ENCODE data around the gene IL1RAPL1. TPM values are rescaled to one million over a fixed set of nuclear protein-coding genes. Genes with fewer than 3 reads are reported as not detected.

IL1RAPL1 gene
- total RNA-seq, 3 donors from 2014 or later: not detected

- no peak for ATAC-seq
- H3K9me3 Mint-ChIP-seq: no peaks in the 10 kb centered on the region
- H3K27me3 Mint-ChIP-seq (ENCODE audit: low read depth): no peaks in the 10 kb centered on the region
- no peaks in the 10 kb centered on the region for H3K36me3 Mint-ChIP-seq (ENCODE audit: insufficient read depth)
- H3K4me3 Mint-ChIP-seq: no peak overlapping the region
- DNase-seq: no peak
- H3K4me1 Mint-ChIP-seq (ENCODE audit: low read depth): no peaks in the 10 kb centered on the region
Observed at GRCh38 chrX:29419774-29420553, 832.7 kb downstream of the IL1RAPL1 start.

- DNase-seq: no peak
- H3K27me3 Mint-ChIP-seq (ENCODE audit: low read depth): no peaks in the 10 kb centered on the region
- H3K4me3 Mint-ChIP-seq: no peak overlapping the region
- no peaks in the 10 kb centered on the region for H3K36me3 Mint-ChIP-seq (ENCODE audit: insufficient read depth)
- no peaks in the 10 kb centered on the region for H3K4me1 Mint-ChIP-seq (ENCODE audit: low read depth)
- ATAC-seq: no peak
- H3K9me3 Mint-ChIP-seq: no peaks in the 10 kb centered on the region
Observed at GRCh38 chrX:29422034-29422433, 834.8 kb downstream of the IL1RAPL1 start.

GRCh38 chrX:29431895-29432294 is 844.6 kb downstream of the IL1RAPL1 start:
- no peaks in the 10 kb centered on the region for H3K36me3 Mint-ChIP-seq (ENCODE audit: insufficient read depth)

GRCh38 chrX:29432534-29432933 is 845.3 kb downstream of the IL1RAPL1 start:
- Mint-ChIP-seq H3K36me3 (ENCODE audit: insufficient read depth) (no peaks in the 10 kb centered on the region), H3K4me1 (ENCODE audit: low read depth) (no peaks in the 10 kb centered on the region), H3K4me3 (no peak overlapping the region)

More at GRCh38 chrX:29431895-29432294, 844.6 kb downstream of the IL1RAPL1 start:
- ATAC-seq (no peak), DNase-seq (no peak)
- Mint-ChIP-seq H3K27me3 (ENCODE audit: low read depth) (no peaks in the 10 kb centered on the region), H3K4me1 (ENCODE audit: low read depth) (no peaks in the 10 kb centered on the region), H3K4me3 (no peak overlapping the region), H3K9me3 (no peaks in the 10 kb centered on the region)

GRCh38 chrX:29434939-29435338 is 847.7 kb downstream of the IL1RAPL1 start:
- no peaks in the 10 kb centered on the region for H3K36me3 Mint-ChIP-seq (ENCODE audit: insufficient read depth)
- H3K9me3 Mint-ChIP-seq: peaks cover 3% of the 10 kb centered on the region
- H3K27me3 Mint-ChIP-seq (ENCODE audit: low read depth): no peaks in the 10 kb centered on the region
- DNase-seq: no peak
- ATAC-seq: no peak
- H3K4me1 Mint-ChIP-seq (ENCODE audit: low read depth): no peaks in the 10 kb centered on the region
- no peak overlapping the region for H3K4me3 Mint-ChIP-seq

More at GRCh38 chrX:29432534-29432933, 845.3 kb downstream of the IL1RAPL1 start:
- no peak for ATAC-seq
- no peaks in the 10 kb centered on the region for H3K27me3 Mint-ChIP-seq (ENCODE audit: low read depth)
- DNase-seq: no peak
- no peaks in the 10 kb centered on the region for H3K9me3 Mint-ChIP-seq

- H3K4me3 Mint-ChIP-seq: no peak overlapping the region
- DNase-seq (no peak), ATAC-seq (no peak)
- no peaks in the 10 kb centered on the region for H3K4me1 Mint-ChIP-seq (ENCODE audit: low read depth)
- no peaks in the 10 kb centered on the region for H3K36me3 Mint-ChIP-seq (ENCODE audit: insufficient read depth)
- no peaks in the 10 kb centered on the region for H3K27me3 Mint-ChIP-seq (ENCODE audit: low read depth)
- peaks cover 3% of the 10 kb centered on the region for H3K9me3 Mint-ChIP-seq
Observed at GRCh38 chrX:29435396-29435795, 848.1 kb downstream of the IL1RAPL1 start.

- H3K36me3 Mint-ChIP-seq (ENCODE audit: insufficient read depth): no peaks in the 10 kb centered on the region
- no peaks in the 10 kb centered on the region for H3K27me3 Mint-ChIP-seq (ENCODE audit: low read depth)
- H3K4me3 Mint-ChIP-seq: no peak overlapping the region
- no peaks in the 10 kb centered on the region for H3K4me1 Mint-ChIP-seq (ENCODE audit: low read depth)
- DNase-seq: no peak
- H3K9me3 Mint-ChIP-seq: no peaks in the 10 kb centered on the region
- ATAC-seq: no peak
Observed at GRCh38 chrX:29447867-29448266, 860.6 kb downstream of the IL1RAPL1 start.

- no peaks in the 10 kb centered on the region for H3K27me3 Mint-ChIP-seq (ENCODE audit: low read depth)
- no peaks in the 10 kb centered on the region for H3K36me3 Mint-ChIP-seq (ENCODE audit: insufficient read depth)
- no peak for ATAC-seq
- DNase-seq: no peak
- no peaks in the 10 kb centered on the region for H3K9me3 Mint-ChIP-seq
- H3K4me1 Mint-ChIP-seq (ENCODE audit: low read depth): no peaks in the 10 kb centered on the region
- no peak overlapping the region for H3K4me3 Mint-ChIP-seq
Observed at GRCh38 chrX:29453333-29453732, 866.1 kb downstream of the IL1RAPL1 start.

- no peaks in the 10 kb centered on the region for H3K4me1 Mint-ChIP-seq (ENCODE audit: low read depth)
- no peak overlapping the region for H3K4me3 Mint-ChIP-seq
- H3K36me3 Mint-ChIP-seq (ENCODE audit: insufficient read depth): no peaks in the 10 kb centered on the region
- DNase-seq (no peak), ATAC-seq (no peak)
- no peaks in the 10 kb centered on the region for H3K27me3 Mint-ChIP-seq (ENCODE audit: low read depth)
- H3K9me3 Mint-ChIP-seq: no peaks in the 10 kb centered on the region
Observed at GRCh38 chrX:29455702-29456101, 868.5 kb downstream of the IL1RAPL1 start.

GRCh38 chrX:29461039-29461438 is 873.8 kb downstream of the IL1RAPL1 start:
- Mint-ChIP-seq H3K4me1 (ENCODE audit: low read depth) (no peaks in the 10 kb centered on the region), H3K36me3 (ENCODE audit: insufficient read depth) (no peaks in the 10 kb centered on the region), H3K9me3 (no peaks in the 10 kb centered on the region), H3K4me3 (no peak overlapping the region), H3K27me3 (ENCODE audit: low read depth) (no peaks in the 10 kb centered on the region)
- DNase-seq: no peak
- ATAC-seq: no peak

- no peak for ATAC-seq
- H3K9me3 Mint-ChIP-seq: no peaks in the 10 kb centered on the region
- no peak overlapping the region for H3K4me3 Mint-ChIP-seq
- H3K36me3 Mint-ChIP-seq (ENCODE audit: insufficient read depth): no peaks in the 10 kb centered on the region
- DNase-seq: no peak
- H3K27me3 Mint-ChIP-seq (ENCODE audit: low read depth): no peaks in the 10 kb centered on the region
- no peaks in the 10 kb centered on the region for H3K4me1 Mint-ChIP-seq (ENCODE audit: low read depth)
Observed at GRCh38 chrX:29466456-29466855, 879.2 kb downstream of the IL1RAPL1 start.

- Mint-ChIP-seq H3K27me3 (ENCODE audit: low read depth) (no peaks in the 10 kb centered on the region), H3K36me3 (ENCODE audit: insufficient read depth) (no peaks in the 10 kb centered on the region), H3K9me3 (no peaks in the 10 kb centered on the region), H3K4me3 (no peak overlapping the region), H3K4me1 (ENCODE audit: low read depth) (no peaks in the 10 kb centered on the region)
- DNase-seq (no peak), ATAC-seq (no peak)
Observed at GRCh38 chrX:29468911-29469494, 881.8 kb downstream of the IL1RAPL1 start.

- H3K9me3 Mint-ChIP-seq: no peaks in the 10 kb centered on the region
- ATAC-seq (no peak), DNase-seq (no peak)
- no peak overlapping the region for H3K4me3 Mint-ChIP-seq
- H3K4me1 Mint-ChIP-seq (ENCODE audit: low read depth): no peaks in the 10 kb centered on the region
- H3K27me3 Mint-ChIP-seq (ENCODE audit: low read depth): no peaks in the 10 kb centered on the region
- no peaks in the 10 kb centered on the region for H3K36me3 Mint-ChIP-seq (ENCODE audit: insufficient read depth)
Observed at GRCh38 chrX:29470030-29470429, 882.8 kb downstream of the IL1RAPL1 start.

GRCh38 chrX:29471829-29472228 is 884.6 kb downstream of the IL1RAPL1 start:
- no peak overlapping the region for H3K4me3 Mint-ChIP-seq
- H3K36me3 Mint-ChIP-seq (ENCODE audit: insufficient read depth): no peaks in the 10 kb centered on the region
- ATAC-seq: no peak
- no peaks in the 10 kb centered on the region for H3K9me3 Mint-ChIP-seq
- H3K27me3 Mint-ChIP-seq (ENCODE audit: low read depth): no peaks in the 10 kb centered on the region
- DNase-seq: no peak
- no peaks in the 10 kb centered on the region for H3K4me1 Mint-ChIP-seq (ENCODE audit: low read depth)

GRCh38 chrX:29477878-29478277 is 890.6 kb downstream of the IL1RAPL1 start:
- no peak overlapping the region for H3K4me3 Mint-ChIP-seq
- H3K36me3 Mint-ChIP-seq (ENCODE audit: insufficient read depth): no peaks in the 10 kb centered on the region
- H3K27me3 Mint-ChIP-seq (ENCODE audit: low read depth): no peaks in the 10 kb centered on the region
- H3K9me3 Mint-ChIP-seq: no peaks in the 10 kb centered on the region
- no peaks in the 10 kb centered on the region for H3K4me1 Mint-ChIP-seq (ENCODE audit: low read depth)
- ATAC-seq: no peak
- no peak for DNase-seq

Data from activated T-cell treated with anti-CD3 and anti-CD28 coated beads, Interleukin-2, amount 50 U/mL, for 4 hours (primary cell).